Calu3 (cell line): Measurements from ENCODE around the gene SCTR. TPM values are rescaled to one million over a fixed set of nuclear protein-coding genes. Genes with fewer than 3 reads are reported as not detected.

Experiments used
- BruUV-seq: library from RNA; stranded (reverse); fragments of 400-500 nt; replicated peaks from 2 replicates; lab custom pipeline; 2021; lab: Mats Ljungman, UMichigan
- CTCF ChIA-PET: fragments of 300-600 bp; sonication (Branson Sonifier 250); formaldehyde crosslinking; loops from one replicate; lab custom pipeline; 2022; ENCODE audit warnings: antibody characterized with exemption; lab: Charles Lee
- DNase-seq: peaks from one replicate; pipeline ENCODE4 v3.0.0; 2022
- H3K27ac Mint-ChIP-seq: one replicate; pipeline ENCODE4 v1.8.0; 2022; ENCODE audit warnings: mixed read lengths; ENCODE audit not compliant: unreplicated experiment
- H3K27me3 Mint-ChIP-seq: one replicate; pipeline ENCODE4 v1.8.0; 2022; ENCODE audit warnings: mixed read lengths; ENCODE audit not compliant: unreplicated experiment
- H3K36me3 Mint-ChIP-seq: one replicate; pipeline ENCODE4 v1.8.0; 2022; ENCODE audit warnings: mild to moderate bottlenecking, moderate library complexity, mixed read lengths; ENCODE audit not compliant: insufficient read depth, unreplicated experiment
- H3K4me1 Mint-ChIP-seq: one replicate; pipeline ENCODE4 v1.8.0; 2022; ENCODE audit warnings: mild to moderate bottlenecking, low read depth, mixed read lengths; ENCODE audit not compliant: unreplicated experiment
- H3K4me3 Mint-ChIP-seq: one replicate; pipeline ENCODE4 v1.8.0; 2022; ENCODE audit warnings: mild to moderate bottlenecking, low read depth, moderate library complexity, mixed read lengths; ENCODE audit not compliant: unreplicated experiment
- H3K9me3 Mint-ChIP-seq: one replicate; pipeline ENCODE4 v1.8.0; 2022; ENCODE audit warnings: low read depth, mixed read lengths; ENCODE audit not compliant: unreplicated experiment
- intact Hi-C: fragments of 100-400 bp; cut with micrococcal nuclease; formaldehyde crosslinking; loops from one replicate; pipeline ENCODE4 v1.10.0; 2022; ENCODE audit not compliant: unreplicated experiment
- total RNA-seq: library from RNA; stranded (reverse); gene quantifications from 2 replicates; pipeline ENCODE4 v1.2.3, GENCODE V29; 2022
- TF ChIP-seq, protein P1 (sequence below): fragments of 200-600 bp; IDR thresholded peaks from one replicate; pipeline ENCODE4 v1.8.0; 2022; ENCODE audit warnings: antibody characterized with exemption; ENCODE audit not compliant: unreplicated experiment

SCTR gene
- total RNA-seq, 1 experiment from 2014 or later = 0.85 TPM

DNA sequence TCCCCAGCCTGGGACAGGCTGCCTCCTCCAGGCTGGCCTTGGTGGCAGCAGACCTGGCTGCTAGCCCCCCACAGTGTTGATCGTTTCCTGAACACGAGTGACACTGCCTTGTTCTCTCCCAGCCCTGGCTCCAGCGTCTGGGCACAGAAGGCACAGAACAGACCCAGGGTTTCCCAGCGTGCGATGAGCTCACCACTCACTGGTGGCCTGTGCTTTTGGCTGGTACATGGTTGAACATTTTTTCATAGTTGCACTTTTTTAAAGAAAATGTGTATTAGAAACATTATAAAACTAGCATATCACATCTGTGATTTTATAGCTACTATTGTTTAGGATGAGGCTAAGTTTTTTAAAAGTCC lies 40.9 kb downstream of the SCTR start:
- BruUV-seq = no TSS peak
- Mint-ChIP-seq H3K36me3 (peaks cover 17% of the 10 kb centered on the region), H3K27me3 (no peaks in the 10 kb centered on the region), H3K4me3 (no peak overlapping the region), H3K27ac (no peak overlapping the region), H3K9me3 (no peaks in the 10 kb centered on the region), H3K4me1 (peaks cover 48% of the 10 kb centered on the region)
- CTCF ChIA-PET = interaction anchor here (1.0 kb wide), 1 partner anchor 14 kb away, joined by 3 read pairs; no protein-coding TSS in a partner anchor
- TF ChIP-seq, protein P1, sequence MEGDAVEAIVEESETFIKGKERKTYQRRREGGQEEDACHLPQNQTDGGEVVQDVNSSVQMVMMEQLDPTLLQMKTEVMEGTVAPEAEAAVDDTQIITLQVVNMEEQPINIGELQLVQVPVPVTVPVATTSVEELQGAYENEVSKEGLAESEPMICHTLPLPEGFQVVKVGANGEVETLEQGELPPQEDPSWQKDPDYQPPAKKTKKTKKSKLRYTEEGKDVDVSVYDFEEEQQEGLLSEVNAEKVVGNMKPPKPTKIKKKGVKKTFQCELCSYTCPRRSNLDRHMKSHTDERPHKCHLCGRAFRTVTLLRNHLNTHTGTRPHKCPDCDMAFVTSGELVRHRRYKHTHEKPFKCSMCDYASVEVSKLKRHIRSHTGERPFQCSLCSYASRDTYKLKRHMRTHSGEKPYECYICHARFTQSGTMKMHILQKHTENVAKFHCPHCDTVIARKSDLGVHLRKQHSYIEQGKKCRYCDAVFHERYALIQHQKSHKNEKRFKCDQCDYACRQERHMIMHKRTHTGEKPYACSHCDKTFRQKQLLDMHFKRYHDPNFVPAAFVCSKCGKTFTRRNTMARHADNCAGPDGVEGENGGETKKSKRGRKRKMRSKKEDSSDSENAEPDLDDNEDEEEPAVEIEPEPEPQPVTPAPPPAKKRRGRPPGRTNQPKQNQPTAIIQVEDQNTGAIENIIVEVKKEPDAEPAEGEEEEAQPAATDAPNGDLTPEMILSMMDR = no peak
- intact Hi-C loops = no loop called here
- no peak for DNase-seq

GRCh38 chr2:119482481-119483394 lies 41.5 kb downstream of the SCTR start:
- intact Hi-C loops = no loop called here
- peaks cover 11% of the 10 kb centered on the region for H3K36me3 Mint-ChIP-seq
- no peaks in the 10 kb centered on the region for H3K9me3 Mint-ChIP-seq
- no peak for DNase-seq
- TF ChIP-seq, protein P1 = no peak
- BruUV-seq = no TSS peak
- no peaks in the 10 kb centered on the region for H3K27me3 Mint-ChIP-seq
- no peak overlapping the region for H3K27ac Mint-ChIP-seq
- no peak overlapping the region for H3K4me3 Mint-ChIP-seq
- H3K4me1 Mint-ChIP-seq = peaks cover 42% of the 10 kb centered on the region
- CTCF ChIA-PET = interaction anchor here (1.0 kb wide), 1 partner anchor 13 kb away, joined by 3 read pairs; no protein-coding TSS in a partner anchor

- Mint-ChIP-seq H3K4me3 (no peak overlapping the region), H3K9me3 (no peaks in the 10 kb centered on the region), H3K36me3 (peaks cover 4% of the 10 kb centered on the region), H3K27me3 (no peaks in the 10 kb centered on the region), H3K27ac (no peak overlapping the region), H3K4me1 (peaks cover 32% of the 10 kb centered on the region)
- DNase-seq = no peak
- BruUV-seq = no TSS peak
- TF ChIP-seq, protein P1 = no peak
- CTCF ChIA-PET = no interaction called here
- intact Hi-C loops = no loop called here
Measured at GRCh38 chr2:119481501-119482455, 42.5 kb downstream of the SCTR start.

GRCh38 chr2:119480718-119481142 lies 43.6 kb downstream of the SCTR start:
- no TSS peak for BruUV-seq
- CTCF ChIA-PET = no interaction called here
- H3K9me3 Mint-ChIP-seq = no peaks in the 10 kb centered on the region

More at GRCh38 chr2:119480718-119481142, 43.6 kb downstream of the SCTR start:
- peaks cover 30% of the 10 kb centered on the region for H3K4me1 Mint-ChIP-seq
- no peak for DNase-seq
- no peak overlapping the region for H3K4me3 Mint-ChIP-seq
- TF ChIP-seq, protein P1 = no peak
- no peaks in the 10 kb centered on the region for H3K27me3 Mint-ChIP-seq
- H3K36me3 Mint-ChIP-seq = no peaks in the 10 kb centered on the region
- no peak overlapping the region for H3K27ac Mint-ChIP-seq
- intact Hi-C loops = no loop called here
